ENCODE data around the gene NUP133.
A peak's percentile ranks its signal among the peaks of the same experiment; 100 is the strongest.
"Not testable (repeated sequence)": the region's sequence is repeated elsewhere in the genome, so short reads cannot be mapped to it uniquely, and the experiment has no call there.

Gene NUP133

DNA sequence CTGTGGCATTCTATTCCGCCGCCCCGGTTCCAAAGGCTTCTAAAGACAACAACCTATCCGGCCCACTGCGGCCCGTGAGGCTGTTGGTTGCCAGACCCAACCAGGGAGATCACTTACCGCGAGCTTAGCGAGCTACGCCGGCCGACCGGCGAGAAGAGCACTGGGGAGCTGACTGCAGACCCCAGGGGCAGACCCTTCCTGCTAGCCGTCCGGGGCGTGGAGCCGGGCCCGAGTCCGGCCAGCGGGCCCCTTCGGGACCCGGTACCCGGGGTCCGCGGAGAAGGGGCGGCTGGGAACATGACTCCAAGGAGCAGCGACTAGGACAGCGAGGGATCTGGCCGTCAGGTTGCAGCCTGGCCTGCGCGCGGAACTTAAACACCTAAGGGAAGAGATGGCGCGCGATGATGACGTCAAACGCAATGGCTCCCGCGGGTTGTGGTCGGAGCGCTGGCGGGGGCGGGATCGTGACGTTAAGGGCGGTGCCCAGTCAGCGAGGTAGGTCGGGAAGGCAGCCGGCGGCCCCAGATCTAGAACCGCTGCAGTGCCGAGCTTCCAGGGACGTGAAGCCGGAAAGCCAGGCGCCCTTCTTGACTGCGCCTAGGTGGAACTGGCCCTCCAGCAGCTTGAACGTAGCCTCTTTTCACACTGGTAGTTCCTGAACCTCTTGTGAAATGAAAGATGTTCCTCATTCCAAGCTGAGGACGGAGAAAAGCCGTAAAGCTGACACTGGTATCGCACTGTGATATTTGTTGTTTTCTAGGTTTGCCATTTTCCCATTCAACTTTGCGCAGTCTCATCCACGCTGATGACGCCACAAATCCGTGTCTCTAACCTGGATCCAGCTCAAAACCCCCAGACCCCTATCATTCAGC is at the start of gene NUP133:
Gene NUP133 (minus strand): TSS at position 391 of the 872 bp plus-strand sequence. CDS start 92 bp downstream, at position 299.
- peak; percentile 99 for DNase-seq (ENCODE audit: low read depth)

DNA sequence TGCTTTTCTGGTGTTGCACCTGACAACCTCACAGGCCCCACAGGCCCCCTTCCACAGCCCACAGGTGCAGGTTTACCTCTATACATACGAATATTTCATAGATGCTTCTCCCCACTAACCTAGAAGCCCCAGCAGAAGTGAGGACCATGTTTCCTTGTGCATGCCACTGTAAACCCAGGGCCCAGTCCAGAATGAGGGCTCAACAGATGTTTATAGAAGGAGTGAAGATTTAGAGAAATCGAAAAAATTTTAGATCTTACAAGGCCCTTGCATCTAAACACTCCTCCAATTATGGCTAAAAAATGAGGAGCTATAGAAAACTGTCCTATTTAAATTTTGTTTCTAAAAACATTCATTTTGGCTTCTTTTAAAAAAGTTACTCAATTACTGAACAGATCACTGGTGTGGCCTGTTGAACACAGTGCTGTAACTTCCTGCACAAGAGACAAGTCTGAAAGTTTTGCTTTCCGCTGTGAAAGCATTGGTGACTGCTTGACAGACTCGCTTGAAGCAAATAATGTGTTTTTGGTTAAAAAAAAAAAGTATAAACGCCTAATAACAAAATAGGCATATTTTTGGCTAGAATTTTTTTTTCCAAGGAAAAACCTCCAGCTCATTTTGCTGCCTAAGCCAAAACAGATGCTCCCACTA is 49.2 kb upstream of the NUP133 start:
- peak; percentile 43 for DNase-seq (ENCODE audit: low read depth)

- DNase-seq (ENCODE audit: low read depth) = no peak
Measured at GRCh38 chr1:229554886-229555621, 46.9 kb upstream of the NUP133 start.

- no peak for DNase-seq (ENCODE audit: low read depth)
Measured at GRCh38 chr1:229553621-229554130, 45.5 kb upstream of the NUP133 start.

GRCh38 chr1:229552732-229553131 is 44.6 kb upstream of the NUP133 start:
- no peak for DNase-seq (ENCODE audit: low read depth)

DNA sequence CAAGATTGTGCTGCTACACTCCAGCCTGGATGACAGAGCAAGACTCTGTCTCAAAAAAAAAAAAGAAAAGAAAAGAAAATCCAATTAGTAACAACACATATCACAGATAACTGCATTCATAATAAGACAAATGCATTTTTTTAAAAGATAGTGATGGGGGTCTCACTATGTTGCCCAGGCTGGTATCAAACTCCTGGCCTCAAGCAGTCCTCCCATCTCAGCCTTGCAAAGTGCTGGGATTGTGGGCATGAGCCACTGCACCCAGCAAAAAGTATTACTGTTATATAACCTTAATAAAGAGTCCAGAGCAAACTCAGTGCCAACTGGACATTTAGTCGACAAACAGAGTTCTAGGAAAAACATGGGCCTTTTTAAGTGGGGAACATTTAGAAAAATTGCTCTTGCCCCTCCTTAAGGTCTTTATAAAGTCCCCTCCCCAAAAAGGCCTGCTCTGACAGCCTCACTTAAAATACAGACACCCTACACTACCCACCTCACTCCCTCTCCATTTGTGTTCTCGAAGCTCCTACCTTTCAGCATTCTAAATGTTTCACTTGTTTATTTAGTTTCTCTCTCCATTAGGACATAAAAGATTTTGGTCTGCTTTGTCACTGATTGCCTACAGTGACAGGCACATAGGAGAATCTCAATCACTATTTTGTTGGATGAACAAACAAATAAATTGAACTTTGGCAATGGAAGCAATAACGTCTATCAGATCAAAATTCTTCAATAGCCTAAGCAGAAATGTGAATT is 42.8 kb upstream of the NUP133 start:
- DNase-seq (ENCODE audit: low read depth) = no peak

DNA sequence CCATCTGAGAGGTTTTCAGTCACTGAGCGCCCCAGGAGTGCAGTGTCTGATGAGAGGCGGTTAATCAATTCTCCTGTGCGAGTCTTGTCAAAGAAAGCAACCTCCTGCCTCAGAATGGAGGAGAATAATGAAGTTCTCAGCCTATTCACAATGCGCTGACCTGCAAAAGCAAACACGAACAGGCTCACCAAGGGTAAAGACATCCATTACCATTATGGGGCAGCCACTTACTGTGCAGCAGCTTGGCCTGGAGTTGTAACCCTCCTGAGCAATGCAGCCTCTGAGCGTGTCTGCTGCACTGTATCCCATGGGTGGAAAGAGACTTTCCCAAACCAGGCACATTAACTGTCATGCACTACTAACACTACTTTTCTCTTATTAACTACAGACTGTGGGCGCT is 39.4 kb upstream of the NUP133 start:
- DNase-seq (ENCODE audit: low read depth) = no peak

GRCh38 chr1:229544587-229544986 is 36.4 kb upstream of the NUP133 start:
- no peak for DNase-seq (ENCODE audit: low read depth)

DNA sequence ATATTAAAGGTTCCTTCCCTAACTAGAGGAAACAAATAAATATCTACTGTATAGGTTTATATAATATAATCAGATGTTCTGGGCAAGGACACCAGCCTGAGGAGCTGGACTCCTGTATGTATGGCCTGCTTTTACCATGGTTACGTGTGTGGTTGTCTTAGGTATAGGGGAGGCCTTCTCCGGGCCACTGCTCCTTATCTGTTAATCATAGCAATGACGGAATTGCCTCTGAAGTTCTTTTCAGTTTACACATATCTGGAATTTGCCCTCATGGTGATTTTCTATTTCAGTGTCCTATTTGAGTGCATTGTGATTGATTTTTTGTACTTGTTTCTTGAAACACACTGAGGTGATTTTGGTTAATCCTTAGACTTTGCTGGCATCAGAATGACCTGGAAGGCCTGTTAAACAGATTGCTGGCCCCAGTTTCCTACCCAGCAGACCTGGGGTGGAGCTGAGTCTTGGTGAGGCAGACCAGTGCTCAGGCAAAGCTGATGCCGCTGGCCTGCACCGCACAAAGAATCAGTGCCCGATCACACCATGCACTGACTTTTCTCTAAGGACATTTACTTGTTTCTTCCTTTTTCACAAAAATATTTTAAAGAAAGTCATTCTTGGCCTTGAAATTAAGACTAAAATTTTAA is 31.8 kb upstream of the NUP133 start:
- no peak for DNase-seq (ENCODE audit: low read depth)

DNA sequence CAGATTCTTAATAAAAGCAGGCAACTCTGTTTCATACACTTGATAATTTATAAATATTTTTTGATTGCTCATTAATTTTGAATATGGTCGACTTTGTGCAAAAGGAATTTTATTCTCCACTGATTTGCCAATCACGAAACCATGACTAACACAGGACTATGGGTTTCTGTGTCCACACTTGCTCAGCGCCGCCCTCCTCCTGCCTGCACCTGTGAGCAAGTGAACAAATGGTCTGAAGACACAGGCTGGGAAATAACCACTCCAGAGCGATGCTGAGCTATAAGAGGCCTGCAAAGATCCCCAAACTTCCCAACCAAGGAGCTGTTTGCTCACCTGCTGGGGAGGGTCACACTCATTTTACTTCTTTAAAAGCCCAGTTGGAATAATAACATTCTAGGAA is 30.8 kb upstream of the NUP133 start:
- DNase-seq (ENCODE audit: low read depth) = no peak

GRCh38 chr1:229537894-229538293 is 29.8 kb upstream of the NUP133 start:
- no peak for DNase-seq (ENCODE audit: low read depth)

GRCh38 chr1:229536982-229537381 is 28.8 kb upstream of the NUP133 start:
- no peak for DNase-seq (ENCODE audit: low read depth)

GRCh38 chr1:229535230-229535629 is 27.1 kb upstream of the NUP133 start:
- no peak for DNase-seq (ENCODE audit: low read depth)

- no peak for DNase-seq (ENCODE audit: low read depth)
Measured at GRCh38 chr1:229531326-229531725, 23.2 kb upstream of the NUP133 start.

GRCh38 chr1:229529639-229530038 is 21.5 kb upstream of the NUP133 start:
- DNase-seq (ENCODE audit: low read depth) = no peak

DNA sequence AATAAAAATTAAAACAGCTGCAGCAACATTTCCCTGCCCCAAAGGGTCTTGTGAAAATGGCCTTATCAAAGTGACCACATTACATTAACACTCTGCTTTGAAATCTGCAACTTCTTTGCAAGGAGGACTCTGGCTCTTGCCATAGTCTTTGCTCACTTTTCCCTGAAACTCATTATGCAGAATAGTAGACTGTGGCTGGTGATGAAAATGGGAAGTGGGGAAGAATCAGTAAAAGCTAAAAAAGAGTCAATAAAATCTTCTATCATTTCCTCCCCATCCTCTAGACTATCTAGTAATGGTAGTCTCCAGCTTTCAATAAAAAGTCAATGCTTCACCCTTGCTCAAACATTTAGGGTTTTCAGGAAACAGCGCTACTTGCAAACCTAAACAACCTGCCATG is 18.6 kb upstream of the NUP133 start:
- no peak for DNase-seq (ENCODE audit: low read depth)

DNA sequence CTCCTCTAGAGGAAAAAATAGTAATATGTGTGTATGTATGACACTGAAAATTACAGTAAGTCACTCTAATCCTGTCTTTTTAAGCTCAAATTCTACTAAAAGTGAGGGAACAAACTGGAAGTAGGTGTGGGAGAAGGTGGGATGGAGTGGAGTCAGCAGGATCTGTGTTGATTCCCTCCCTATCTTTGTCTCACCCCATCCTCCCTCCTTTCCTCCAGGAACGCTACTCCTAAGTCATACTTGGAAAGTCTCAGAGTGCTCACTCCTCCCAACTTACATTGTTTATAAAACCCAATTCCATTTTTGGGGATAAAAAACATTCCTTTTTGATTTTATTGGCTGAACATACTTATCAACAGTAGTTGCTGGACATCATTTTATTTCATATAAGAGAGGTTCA is 14.9 kb upstream of the NUP133 start:
- no peak for DNase-seq (ENCODE audit: low read depth)

- peak; percentile 80 for DNase-seq (ENCODE audit: low read depth)
Measured at GRCh38 chr1:229514578-229515275, 6.6 kb upstream of the NUP133 start.

DNA sequence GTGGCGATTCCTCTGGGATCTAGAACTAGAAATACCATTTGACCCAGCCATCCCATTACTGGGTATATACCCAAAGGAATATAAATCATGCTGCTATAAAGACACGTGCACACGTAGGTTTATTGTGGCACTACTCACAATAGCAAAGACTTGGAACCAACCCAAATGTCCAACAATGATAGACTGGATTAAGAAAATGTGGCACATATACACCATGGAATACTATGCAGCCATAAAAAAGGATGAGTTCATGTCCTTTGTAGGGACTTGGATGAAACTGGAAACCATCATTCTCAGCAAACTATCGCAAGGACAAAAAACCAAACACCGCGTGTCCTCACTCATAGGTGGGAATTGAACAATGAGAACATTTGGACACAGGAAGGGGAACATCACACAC is 3.5 kb upstream of the NUP133 start:
- DNase-seq (ENCODE audit: low read depth) = not testable (repeated sequence)

DNA sequence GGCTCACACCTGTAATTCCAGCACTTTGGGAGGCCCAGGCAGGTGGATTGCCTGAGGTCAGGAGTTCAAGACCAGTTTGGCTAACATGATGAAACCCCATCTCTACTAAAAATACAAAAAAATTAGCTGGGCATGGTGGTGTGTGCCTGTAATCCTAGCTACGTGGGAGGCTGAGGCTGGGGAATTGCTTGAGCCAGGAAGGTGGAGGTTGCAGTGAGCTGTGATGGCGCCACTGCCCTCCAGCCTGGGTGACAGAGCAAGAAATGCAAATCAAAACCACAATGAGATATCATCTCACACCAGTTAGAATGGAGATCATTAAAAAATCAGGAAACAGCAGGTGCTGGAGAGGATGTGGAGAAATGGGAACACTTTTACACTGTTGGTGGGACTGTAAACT is 3.1 kb upstream of the NUP133 start:
- not testable (repeated sequence) for DNase-seq (ENCODE audit: low read depth)

DNA sequence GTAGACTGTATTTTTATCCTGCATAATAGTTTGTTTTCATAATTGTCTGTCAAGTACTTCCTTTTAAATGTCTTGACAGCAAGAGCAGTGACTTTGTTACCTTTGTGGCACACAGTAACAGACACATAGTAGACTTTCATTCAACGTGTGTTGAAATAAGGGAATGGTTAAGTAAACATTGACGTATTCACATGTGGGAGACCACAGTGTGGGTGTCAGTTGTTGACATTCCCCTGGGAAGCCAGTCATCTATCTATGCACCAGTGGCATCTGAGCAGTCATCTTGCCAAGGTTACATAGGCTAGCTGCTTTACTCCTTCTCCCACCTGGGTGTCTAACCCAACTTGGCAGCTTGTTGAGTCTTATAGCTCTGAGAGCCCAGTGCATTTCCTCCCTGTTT is 1.4 kb upstream of the NUP133 start:
- peak; percentile 26 for DNase-seq (ENCODE audit: low read depth)
